Measurements from ENCODE around the gene BCL6.
"Not testable (repeated sequence)": the region's sequence is repeated elsewhere in the genome, so short reads cannot be mapped to it uniquely, and the experiment has no call there.

The BCL6 gene

DNA sequence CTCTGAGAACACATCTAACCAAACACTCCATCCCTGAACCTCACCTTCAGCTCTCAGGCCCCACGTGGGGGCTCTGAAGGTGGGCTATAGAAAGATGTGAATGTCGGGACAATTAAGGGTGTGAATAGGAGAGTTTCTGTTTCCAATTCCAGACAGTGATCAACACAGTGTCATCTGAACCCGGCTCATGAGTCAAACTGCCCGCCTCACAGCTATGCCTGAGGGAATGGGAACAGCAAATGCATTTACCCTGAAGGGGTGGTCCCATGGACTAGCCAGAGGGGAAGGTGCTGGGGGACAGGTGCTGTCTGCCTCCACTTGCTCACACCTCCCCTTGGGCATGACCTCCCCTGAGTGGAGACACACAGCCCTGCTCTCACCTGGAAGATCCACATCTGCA lies 49.2 kb downstream of the BCL6 start:
- in situ Hi-C loops (cut with HindIII; ENCODE audit: low pct_unique_long_range_greater_than_20kb, low sequenced_read_pairs): loop anchor here (25.0 kb wide), 1 partner anchor 384 kb away; no protein-coding TSS in a partner anchor
- DNase-seq (ENCODE audit: low read depth in 1 of 2, low spot score in 1 of 2): no peak
- no peak for TF ChIP-seq JUND (IDR thresholded peaks at IDR 0.05; ENCODE audit: low read depth)

DNA sequence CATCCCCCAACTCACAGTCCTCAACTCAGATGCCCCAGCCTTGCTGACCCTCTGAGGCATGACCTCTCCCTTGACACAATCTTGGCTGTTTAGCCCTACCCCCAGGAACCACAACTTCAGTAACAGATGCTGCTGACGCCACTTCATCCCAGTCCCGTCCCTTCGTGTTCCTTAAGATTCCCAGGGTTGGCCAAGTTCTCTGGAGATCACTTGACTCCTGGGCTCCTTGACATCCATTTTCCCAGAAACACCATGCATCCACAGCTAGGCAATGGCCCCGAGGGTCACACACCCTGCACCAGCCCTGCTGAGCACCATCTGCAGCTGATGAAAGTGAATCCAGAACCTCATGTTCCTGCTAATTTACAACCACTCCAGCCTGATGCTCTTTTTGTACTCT lies 49.8 kb downstream of the BCL6 start:
- DNase-seq (ENCODE audit: low read depth in 1 of 2, low spot score in 1 of 2): no peak
- in situ Hi-C loops (cut with HindIII; ENCODE audit: low pct_unique_long_range_greater_than_20kb, low sequenced_read_pairs): loop anchor here (25.0 kb wide), 1 partner anchor 383 kb away; no protein-coding TSS in a partner anchor
- TF ChIP-seq JUND (IDR thresholded peaks at IDR 0.05; ENCODE audit: low read depth): no peak

GRCh38 chr3:187694801-187695200 lies 50.5 kb downstream of the BCL6 start:
- no peak for TF ChIP-seq JUND (IDR thresholded peaks at IDR 0.05; ENCODE audit: low read depth)
- no peak for DNase-seq (ENCODE audit: low read depth in 1 of 2, low spot score in 1 of 2)
- in situ Hi-C loops (cut with HindIII; ENCODE audit: low pct_unique_long_range_greater_than_20kb, low sequenced_read_pairs): loop anchor here (25.0 kb wide), 1 partner anchor 382 kb away; no protein-coding TSS in a partner anchor

DNA sequence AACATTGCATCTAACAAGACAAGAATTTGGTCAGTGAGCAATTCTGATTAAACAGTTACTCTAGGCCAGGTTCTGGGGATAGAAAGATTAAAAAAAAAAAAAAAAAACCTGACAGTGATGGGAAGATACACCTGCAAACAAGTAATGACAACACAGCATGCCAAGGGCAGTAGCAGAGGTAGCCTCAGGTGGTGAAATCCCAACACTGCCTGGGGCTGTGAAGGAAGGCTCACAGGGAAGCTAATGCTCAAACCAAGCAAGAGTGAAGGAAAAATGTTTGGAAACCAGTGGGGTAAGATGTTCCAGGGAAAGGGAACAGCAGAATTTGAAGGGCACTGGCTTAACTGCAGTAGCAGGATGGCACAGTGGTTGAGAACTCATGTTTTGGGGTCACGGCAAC lies 51.8 kb downstream of the BCL6 start:
- in situ Hi-C loops (cut with HindIII; ENCODE audit: low pct_unique_long_range_greater_than_20kb, low sequenced_read_pairs): loop anchor here (25.0 kb wide), 1 partner anchor 381 kb away; no protein-coding TSS in a partner anchor
- DNase-seq (ENCODE audit: low read depth in 1 of 2, low spot score in 1 of 2): no peak
- no peak for TF ChIP-seq JUND (IDR thresholded peaks at IDR 0.05; ENCODE audit: low read depth)

DNA sequence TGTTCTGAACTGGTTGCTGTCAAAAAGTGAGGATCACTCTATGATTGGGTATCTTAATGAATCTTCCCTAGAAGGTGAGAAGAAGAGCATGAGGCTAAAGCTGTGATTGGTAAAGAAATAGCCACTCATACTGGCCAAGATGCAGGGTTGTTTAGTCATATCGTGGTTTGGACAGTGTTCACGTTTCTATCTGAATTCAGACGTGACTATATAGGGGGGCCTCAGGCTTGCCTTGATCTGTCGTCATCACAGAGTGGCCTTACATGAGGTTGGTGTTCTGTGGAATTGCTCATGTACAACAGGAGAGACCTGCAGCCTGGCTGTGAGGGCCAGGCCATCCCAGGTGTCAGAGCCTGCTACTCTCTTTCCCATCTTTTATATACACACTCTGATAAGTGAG lies 55.3 kb downstream of the BCL6 start:
- in situ Hi-C loops (cut with HindIII; ENCODE audit: low pct_unique_long_range_greater_than_20kb, low sequenced_read_pairs): loop anchor here (25.0 kb wide), 1 partner anchor 378 kb away; no protein-coding TSS in a partner anchor
- no peak for TF ChIP-seq JUND (IDR thresholded peaks at IDR 0.05; ENCODE audit: low read depth)
- no peak for DNase-seq (ENCODE audit: low read depth in 1 of 2, low spot score in 1 of 2)

DNA sequence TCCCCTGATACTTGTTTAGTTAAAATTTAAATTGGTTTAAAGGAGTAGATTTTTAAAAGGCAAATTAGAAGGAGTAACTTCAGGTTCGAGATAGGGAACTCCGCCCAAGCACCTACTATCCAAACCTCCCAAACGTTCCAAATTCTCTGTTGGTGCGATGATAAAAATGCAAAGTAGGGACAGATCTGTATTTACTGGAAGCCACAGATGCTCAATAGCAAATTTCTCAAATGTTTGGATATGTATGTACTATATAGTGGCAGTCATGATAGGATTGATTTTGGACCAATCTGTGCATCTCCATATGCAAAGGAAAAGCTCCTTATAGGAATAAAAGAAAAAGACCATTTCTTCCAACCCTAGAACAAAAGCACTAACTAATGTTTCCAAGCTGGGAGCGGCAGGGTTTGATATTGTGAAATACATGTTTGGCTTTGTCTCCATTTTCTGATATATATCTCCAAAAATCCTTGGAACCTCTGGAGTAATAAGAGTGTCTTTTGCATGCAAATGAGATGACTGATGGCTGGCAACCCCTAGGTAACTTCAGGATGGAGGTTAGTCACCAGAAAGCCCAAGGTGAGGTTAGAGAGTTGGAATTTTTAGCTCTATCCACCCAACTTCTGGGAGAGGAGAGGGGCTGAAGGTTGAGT lies 58.5 kb downstream of the BCL6 start:
- TF ChIP-seq JUND (IDR thresholded peaks at IDR 0.05; ENCODE audit: low read depth): no peak
- in situ Hi-C loops (cut with HindIII; ENCODE audit: low pct_unique_long_range_greater_than_20kb, low sequenced_read_pairs): loop anchor here (25.0 kb wide), 1 partner anchor 374 kb away; no protein-coding TSS in a partner anchor
- DNase-seq (ENCODE audit: low read depth in 1 of 2, low spot score in 1 of 2): no peak

DNA sequence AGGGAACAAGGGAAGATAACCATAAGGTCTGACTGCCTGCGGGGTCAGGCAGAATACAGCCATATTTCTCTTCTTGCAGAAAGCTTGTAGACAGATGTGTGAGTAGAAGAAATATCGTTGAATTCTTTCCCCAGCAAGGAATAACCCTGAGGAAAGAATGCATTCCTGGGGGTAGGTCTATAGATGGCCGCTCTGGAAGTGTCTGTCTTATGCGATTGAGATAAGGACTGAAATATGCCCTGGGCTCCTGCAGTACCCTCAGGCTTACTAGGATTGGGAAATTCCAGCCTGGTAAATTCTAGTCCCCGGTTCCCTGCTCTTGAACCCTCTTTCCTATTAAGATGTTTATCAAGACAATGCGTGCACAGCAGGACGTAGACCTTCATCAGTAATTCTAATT lies 59.3 kb downstream of the BCL6 start:
- in situ Hi-C loops (cut with HindIII; ENCODE audit: low pct_unique_long_range_greater_than_20kb, low sequenced_read_pairs): loop anchor here (25.0 kb wide), 1 partner anchor 374 kb away; no protein-coding TSS in a partner anchor

GRCh38 chr3:187684880-187685279 lies 60.4 kb downstream of the BCL6 start:
- in situ Hi-C loops (cut with HindIII; ENCODE audit: low pct_unique_long_range_greater_than_20kb, low sequenced_read_pairs): loop anchor here (25.0 kb wide), 1 partner anchor 373 kb away; no protein-coding TSS in a partner anchor
- no peak for DNase-seq (ENCODE audit: low read depth in 1 of 2, low spot score in 1 of 2)
- TF ChIP-seq JUND (IDR thresholded peaks at IDR 0.05; ENCODE audit: low read depth): no peak

More for the DNA sequence above, 59.3 kb downstream of the BCL6 start:
- DNase-seq (ENCODE audit: low read depth in 1 of 2, low spot score in 1 of 2): no peak
- TF ChIP-seq JUND (IDR thresholded peaks at IDR 0.05; ENCODE audit: low read depth): no peak

DNA sequence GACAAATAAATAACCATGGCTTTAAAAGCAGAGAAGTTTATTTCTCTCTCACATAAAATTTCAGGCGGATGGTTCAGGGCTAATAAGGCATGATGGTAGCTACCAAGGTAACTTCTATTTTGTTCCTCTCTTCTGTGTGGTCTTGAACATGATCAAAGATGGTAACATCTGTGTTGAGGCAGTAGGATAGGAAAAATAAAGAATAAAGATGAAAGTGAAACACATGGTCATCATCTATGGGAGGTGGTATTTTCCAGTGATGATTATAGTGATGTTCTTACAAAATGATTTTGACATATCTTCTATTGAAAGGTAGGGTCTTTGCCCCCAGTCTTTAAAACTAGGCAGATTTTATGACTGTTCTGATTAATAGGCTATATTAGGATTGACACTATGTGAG lies 60.8 kb downstream of the BCL6 start:
- in situ Hi-C loops (cut with HindIII; ENCODE audit: low pct_unique_long_range_greater_than_20kb, low sequenced_read_pairs): loop anchor here (25.0 kb wide), 1 partner anchor 372 kb away; no protein-coding TSS in a partner anchor
- no peak for TF ChIP-seq JUND (IDR thresholded peaks at IDR 0.05; ENCODE audit: low read depth)
- DNase-seq (ENCODE audit: low read depth in 1 of 2, low spot score in 1 of 2): no peak

- in situ Hi-C loops (cut with HindIII; ENCODE audit: low pct_unique_long_range_greater_than_20kb, low sequenced_read_pairs): loop anchor here (25.0 kb wide), 1 partner anchor 369 kb away; no protein-coding TSS in a partner anchor
- not testable (repeated sequence) for DNase-seq (ENCODE audit: low read depth in 1 of 2, low spot score in 1 of 2)
These were observed 63.5 kb downstream of the BCL6 start for GRCh38 chr3:187681756-187682155.

DNA sequence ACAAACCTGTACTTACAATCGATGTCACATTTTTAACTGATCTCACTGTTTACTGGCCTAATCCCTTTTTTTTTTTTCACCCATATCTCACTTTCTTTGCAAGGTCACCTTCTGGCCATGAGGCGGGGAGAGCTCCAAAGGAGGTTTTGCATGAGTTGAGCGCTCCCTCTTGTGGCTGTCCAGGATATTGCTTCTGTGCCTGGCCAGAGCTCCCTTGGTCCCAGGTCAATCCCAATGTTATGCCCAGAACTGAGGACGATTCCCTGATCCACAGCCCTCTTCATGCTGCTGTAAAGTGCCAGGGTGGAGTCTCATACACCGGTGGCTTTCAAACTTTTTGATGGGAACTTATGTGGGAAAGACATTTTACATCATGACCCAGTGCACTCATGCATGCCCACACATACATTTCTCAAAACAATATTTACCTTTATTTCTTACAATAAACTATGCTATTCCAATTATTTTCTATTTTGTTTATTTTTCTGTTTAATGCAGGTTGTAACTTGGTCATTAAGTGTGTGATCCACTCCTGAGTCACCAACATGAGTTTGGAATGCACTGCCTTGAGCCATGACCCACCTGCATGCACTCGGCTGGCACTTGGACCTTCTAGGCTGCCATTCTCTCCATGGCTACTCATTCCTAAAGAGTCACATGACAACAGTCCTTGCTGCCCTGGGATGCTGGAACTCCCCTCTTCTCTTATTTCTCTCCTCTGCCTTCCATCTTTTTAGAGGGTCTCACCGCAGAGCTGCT lies 65.5 kb downstream of the BCL6 start:
- peak; percentile 77 to 82 for DNase-seq (ENCODE audit: low read depth in 1 of 2, low spot score in 1 of 2)
- TF ChIP-seq JUND (IDR thresholded peaks at IDR 0.05; ENCODE audit: low read depth): no peak
- in situ Hi-C loops (cut with HindIII; ENCODE audit: low pct_unique_long_range_greater_than_20kb, low sequenced_read_pairs): loop anchor here (25.0 kb wide), 1 partner anchor 368 kb away; no protein-coding TSS in a partner anchor

DNA sequence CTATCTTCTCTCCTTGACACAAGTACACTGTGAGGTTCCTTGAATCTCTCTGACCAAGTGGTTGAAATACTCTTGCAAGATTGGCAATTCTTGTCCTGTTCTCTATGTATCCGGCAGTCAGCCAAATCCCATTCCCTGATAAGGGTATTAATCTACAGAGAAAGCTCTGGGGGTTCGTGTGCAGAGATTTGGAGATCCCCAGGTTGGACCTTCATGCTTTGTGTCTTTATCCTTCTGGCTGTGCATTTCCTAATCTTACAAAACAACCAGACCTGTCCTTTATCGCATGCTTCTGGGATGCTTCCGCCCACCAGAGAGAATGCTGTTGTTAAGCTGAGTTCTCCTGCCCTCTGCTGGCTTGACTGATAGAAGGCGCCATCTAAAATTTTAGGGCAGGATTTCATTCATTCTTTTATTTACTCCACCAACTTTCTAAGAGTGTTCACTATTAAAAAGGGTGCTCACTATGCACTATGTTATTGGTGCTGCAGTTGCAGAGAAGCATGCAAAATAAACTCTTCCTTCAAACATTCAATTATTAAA lies 66.5 kb downstream of the BCL6 start:
- no peak for TF ChIP-seq JUND (IDR thresholded peaks at IDR 0.05; ENCODE audit: low read depth)
- in situ Hi-C loops (cut with HindIII; ENCODE audit: low pct_unique_long_range_greater_than_20kb, low sequenced_read_pairs): loop anchor here (25.0 kb wide), 1 partner anchor 366 kb away; no protein-coding TSS in a partner anchor
- DNase-seq (ENCODE audit: low read depth in 1 of 2, low spot score in 1 of 2): peak; percentile 38 to 68
